HCT116 (cell line): ENCODE results near the gene AUTS2. TPM values are rescaled to one million over a fixed set of nuclear protein-coding genes. Genes with fewer than 3 reads are reported as not detected.

Experiments used
- ATAC-seq: fragments of 200-7000 bp; cut with Tn5 transposase; 2 replicates; pipeline ENCODE4 v1.9.1; 2020; ENCODE audit warnings: mild to moderate bottlenecking, moderate library complexity
- BruUV-seq: library from RNA; stranded (reverse); fragments of 400-500 nt; replicated peaks from 2 replicates; lab custom pipeline; 2021; lab: Mats Ljungman, UMichigan
- CTCF ChIA-PET: fragments of 300-600 bp; sonication (Branson Sonifier 250); formaldehyde crosslinking; loops from one replicate; lab custom pipeline; 2021; ENCODE audit warnings: antibody characterized with exemption; lab: Charles Lee
- POLR2A ChIA-PET: fragments of 300-600, 350-600 bp; sonication (Branson Sonifier 250); formaldehyde crosslinking; loops from one replicate; lab custom pipeline; 2021; ENCODE audit warnings: antibody characterized with exemption; lab: Charles Lee
- RAD21 ChIA-PET, 2 experiments: fragments of 300-600 bp; sonication (Branson Sonifier 250); formaldehyde crosslinking; loops; one replicate each; lab custom pipeline; 2023; ENCODE audit warnings: low total read pairs in 2 of 2; ENCODE audit not compliant: uncharacterized antibody in 2 of 2, unreplicated experiment in 2 of 2, low non-redundant PET in 1 of 2; lab: Charles Lee
- DNase-seq: peaks from one replicate; pipeline ENCODE4 v3.0.0-alpha.2; 2010; ENCODE audit warnings: low read depth, low spot score
- H2AFZ ChIP-seq: fragments of 200-600 bp; shearing (Covaris generic), sonication (generic); 2 replicates; pipeline ENCODE4 v1.6.1; 2017; ENCODE audit warnings: low read depth, mixed run types, mixed read lengths, antibody characterized with exemption, low read length; ENCODE audit not compliant: poor library complexity, severe bottlenecking
- H3K27ac ChIP-seq: 2 replicates; pipeline ENCODE4 v1.5.1; 2012; ENCODE audit warnings: low read depth, low read length
- H3K27me3 ChIP-seq: fragments of 200-600 bp; sonication (generic); 2 replicates; pipeline ENCODE4 v1.6.1; 2016; ENCODE audit warnings: mixed run types, low read length, mixed read lengths; ENCODE audit not compliant: insufficient read depth
- H3K36me3 ChIP-seq, 2 experiments: fragments of 200-500 bp in 1 of 2; fragments of 200-600 bp in 1 of 2; sonication (Bioruptor generic) in 1 of 2; sonication (generic) in 1 of 2; 2 replicates each; pipeline versions ENCODE4 v1.5.1 to v1.6.1; 2014 to 2016; ENCODE audit warnings: low read length in 2 of 2, inconsistent platforms in 1 of 2, mixed read lengths in 1 of 2, mixed run types in 1 of 2; ENCODE audit not compliant: insufficient read depth in 2 of 2, control insufficient read depth in 1 of 2
- H3K4me1 ChIP-seq, 2 experiments: fragments of 200-600 bp in 1 of 2; sonication (generic) in 1 of 2; 2 replicates each; pipeline versions ENCODE4 v1.5.1 to v1.6.1; 2012 to 2017; ENCODE audit warnings: low read length in 2 of 2, inconsistent platforms in 1 of 2, mild to moderate bottlenecking in 1 of 2, mixed read lengths in 1 of 2, mixed run types in 1 of 2, moderate library complexity in 1 of 2; ENCODE audit not compliant: insufficient read depth in 2 of 2, control insufficient read depth in 1 of 2
- H3K4me2 ChIP-seq: fragments of 200-600 bp; sonication (generic); 2 replicates; pipeline ENCODE4 v1.6.1; 2017; ENCODE audit warnings: mixed run types, low read length, mixed read lengths
- H3K4me3 ChIP-seq, 2 experiments: fragments of 200-600 bp in 1 of 2; sonication (generic) in 1 of 2; replicated peaks in 1 of 2; 2 replicates each; pipeline ENCODE4 v1.5.1; 2011 to 2016; ENCODE audit warnings: low read length in 2 of 2, control low read depth in 1 of 2, low read depth in 1 of 2, mild to moderate bottlenecking in 1 of 2, mixed read lengths in 1 of 2, mixed run types in 1 of 2
- H3K79me2 ChIP-seq: fragments of 200-600 bp; sonication (generic); 2 replicates; pipeline ENCODE4 v1.6.1; 2017; ENCODE audit warnings: mild to moderate bottlenecking, mixed run types, low read length, moderate library complexity, mixed read lengths; ENCODE audit not compliant: insufficient read depth
- H3K9ac ChIP-seq: fragments of 200-600 bp; sonication (generic); 2 replicates; pipeline ENCODE4 v1.6.1; 2016; ENCODE audit warnings: low read length, mixed read lengths
- H3K9me2 ChIP-seq: fragments of 200-600 bp; sonication (generic), shearing (Covaris generic); 2 replicates; pipeline ENCODE4 v1.6.1; 2017; ENCODE audit warnings: mixed run types, mild to moderate bottlenecking, moderate library complexity; ENCODE audit not compliant: insufficient read depth
- H3K9me3 ChIP-seq, 2 experiments: fragments of 200-500 bp in 1 of 2; fragments of 200-600 bp in 1 of 2; sonication (Bioruptor generic) in 1 of 2; sonication (generic) in 1 of 2; 2 replicates each; pipeline ENCODE4 v1.6.1; 2014 to 2017; ENCODE audit warnings: low read length in 2 of 2, mixed read lengths in 2 of 2, inconsistent platforms in 1 of 2, low read depth in 1 of 2, mild to moderate bottlenecking in 1 of 2, mixed run types in 1 of 2, moderate library complexity in 1 of 2; ENCODE audit not compliant: control insufficient read depth in 1 of 2, insufficient read depth in 1 of 2
- H4K20me1 ChIP-seq: fragments of 200-600 bp; sonication (generic), shearing (Covaris generic); 2 replicates; pipeline ENCODE4 v1.6.1; 2017; ENCODE audit warnings: mixed run types, mild to moderate bottlenecking, moderate library complexity; ENCODE audit not compliant: insufficient read depth
- CBX3 ChIP-seq: IDR thresholded peaks from 2 replicates; pipeline ENCODE4 v1.6.1; 2012; ENCODE audit warnings: low read depth
- CEBPB ChIP-seq: IDR thresholded peaks from 2 replicates; pipeline ENCODE4 v1.6.1; 2012; ENCODE audit warnings: low read depth
- CTCF ChIP-seq, 3 experiments: fragments of 200-600 bp in 1 of 3; sonication (generic) in 1 of 3; IDR thresholded peaks in 2 of 3; conservative IDR thresholded peaks in 1 of 3; 2 replicates each; pipeline ENCODE4 v1.5.1; 2012 to 2017; ENCODE audit warnings: low read depth in 2 of 3, low read length in 2 of 3, antibody characterized with exemption in 1 of 3, borderline replicate concordance in 1 of 3, control low read depth in 1 of 3, mild to moderate bottlenecking in 1 of 3, mixed read lengths in 1 of 3, mixed run types in 1 of 3, moderate library complexity in 1 of 3; ENCODE audit not compliant: insufficient read depth in 1 of 3
- EGR1 ChIP-seq: IDR thresholded peaks from 2 replicates; pipeline ENCODE4 v1.6.1; 2012; ENCODE audit warnings: low read depth
- EZH2phosphoT487 ChIP-seq: fragments of 200-600 bp; IDR thresholded peaks from 2 replicates; pipeline ENCODE4 v1.6.1; 2018; ENCODE audit warnings: antibody characterized with exemption, borderline replicate concordance
- FOSL1 ChIP-seq: IDR thresholded peaks from 2 replicates; pipeline ENCODE4 v1.6.1; 2012; ENCODE audit warnings: low read depth
- SIN3A ChIP-seq: IDR thresholded peaks from 2 replicates; pipeline ENCODE4 v1.6.1; 2012; ENCODE audit warnings: low read depth
- SP1 ChIP-seq: IDR thresholded peaks from 2 replicates; pipeline ENCODE4 v1.6.1; 2012; ENCODE audit warnings: low read depth
- SRF ChIP-seq: IDR thresholded peaks from 2 replicates; pipeline ENCODE4 v1.6.1; 2012; ENCODE audit warnings: low read depth
- ZBTB33 ChIP-seq: IDR thresholded peaks from 2 replicates; pipeline ENCODE4 v1.6.1; 2011; ENCODE audit warnings: mild to moderate bottlenecking, low read length, moderate library complexity; ENCODE audit not compliant: insufficient replicate concordance; ENCODE audit errors: extremely low read depth
- ZFX ChIP-seq: fragments of 450-650 bp; IDR thresholded peaks from 2 replicates; pipeline ENCODE4 v1.6.1; 2017
- intact Hi-C: fragments of 100-400 bp; cut with micrococcal nuclease; formaldehyde crosslinking; loops from 2 replicates; pipeline ENCODE4 v1.10.0; 2022
- total RNA-seq: library from RNA; stranded (reverse); gene quantifications from one replicate; pipeline ENCODE4 v1.2.1, GENCODE V29; 2021; ENCODE audit not compliant: unreplicated experiment
- TF ChIP-seq, protein P1 (sequence below): IDR thresholded peaks from 2 replicates; pipeline ENCODE4 v1.6.1; 2012

Gene AUTS2
- total RNA-seq, 1 experiment from 2014 or later = 0.93 TPM

DNA sequence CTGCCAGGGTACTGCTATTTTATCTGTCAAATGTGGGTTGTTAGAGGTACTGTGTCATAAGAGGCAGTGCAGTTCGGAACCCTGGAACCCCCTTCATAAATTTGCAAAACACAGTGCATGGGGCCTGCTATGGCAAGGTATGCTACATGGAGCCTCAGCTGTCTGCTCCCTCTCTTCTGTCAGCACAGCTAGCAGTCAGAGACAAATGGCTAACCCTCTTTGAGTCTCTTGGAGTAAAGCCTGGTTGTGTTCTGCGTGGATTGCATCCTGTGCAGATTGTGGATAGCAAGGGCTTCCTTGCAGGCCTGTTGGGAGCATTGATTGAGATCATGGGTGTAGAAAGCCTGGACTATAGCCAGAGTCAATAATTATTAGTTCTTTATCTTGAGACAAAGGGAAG, 397.8 kb downstream of the AUTS2 start:
- no TSS peak for BruUV-seq
- intact Hi-C loops = no loop called here
- ChIA-PET POLR2A (no interaction called here), RAD21 (no interaction called here), CTCF (no interaction called here)
- TF ChIP-seq SIN3A = no peak
- no peak for TF ChIP-seq FOSL1
- no peak for TF ChIP-seq EGR1
- TF ChIP-seq CTCF (IDR thresholded peaks at IDR 0.05 in 2 of 3, conservative IDR thresholded peaks at IDR 0.05 in 1 of 3; ENCODE audit: borderline replicate concordance in 1 of 3, insufficient read depth in 1 of 3, low read depth in 2 of 3, low read length in 2 of 3) = no peak
- no peak for TF ChIP-seq ZBTB33
- no peak for TF ChIP-seq CBX3
- TF ChIP-seq CEBPB = no peak
- TF ChIP-seq SRF = no peak
- no peak for TF ChIP-seq ZFX
- TF ChIP-seq, protein P1, sequence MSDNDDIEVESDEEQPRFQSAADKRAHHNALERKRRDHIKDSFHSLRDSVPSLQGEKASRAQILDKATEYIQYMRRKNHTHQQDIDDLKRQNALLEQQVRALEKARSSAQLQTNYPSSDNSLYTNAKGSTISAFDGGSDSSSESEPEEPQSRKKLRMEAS = no peak
- no peak for TF ChIP-seq SP1
- TF ChIP-seq EZH2phosphoT487 = no peak
- Histone ChIP-seq H3K27ac (no peak overlapping the region), H3K4me1 (no peaks in the 10 kb centered on the region), H3K4me2 (no peak overlapping the region), H3K9ac (no peak overlapping the region), H3K36me3 (no peaks in the 10 kb centered on the region), H3K9me3 (peaks cover 11 to 28% of the 10 kb centered on the region in 2 experiments; a peak in 2 of 4 replicates), H3K9me2 (no peaks in the 10 kb centered on the region), H3K4me3 (no peak overlapping the region), H2AFZ (no peak overlapping the region), H4K20me1 (no peaks in the 10 kb centered on the region), H3K79me2 (no peaks in the 10 kb centered on the region), H3K27me3 (no peaks in the 10 kb centered on the region)
- DNase-seq (no peak), ATAC-seq (no peak)
